SK-N-SH treated with all-trans-retinoic acid at 6 μM for 48 hours (cell line): ENCODE results near the gene RAB8B.

Experiments
- CREB5 ChIP-seq: fragments of 250-450 bp; sonication (Bioruptor Pico); IDR thresholded peaks from 2 replicates; pipeline ENCODE4 v1.5.1; 2020; ENCODE audit warnings: low read depth, mild to moderate bottlenecking, moderate library complexity
- CSDC2 ChIP-seq: fragments of 250-450 bp; sonication (Bioruptor Pico); IDR thresholded peaks from 2 replicates; pipeline ENCODE4 v1.5.0; 2020; ENCODE audit warnings: mild to moderate bottlenecking, moderate library complexity
- ISL1 ChIP-seq: fragments of 250-450 bp; sonication (Bioruptor Pico); IDR thresholded peaks from 2 replicates; pipeline ENCODE4 v2.1.2; 2022; ENCODE audit warnings: mild to moderate bottlenecking, moderate library complexity
- OSR1 ChIP-seq: fragments of 250-450 bp; sonication (Bioruptor Pico); IDR thresholded peaks from 2 replicates; pipeline ENCODE4 v1.8.0; 2022; ENCODE audit warnings: moderate library complexity, mild to moderate bottlenecking, inconsistent platforms
- PATZ1 ChIP-seq: fragments of 250-450 bp; sonication (Bioruptor Pico); IDR thresholded peaks from 2 replicates; pipeline ENCODE4 v1.8.0; 2020; ENCODE audit warnings: mild to moderate bottlenecking, moderate library complexity, borderline replicate concordance
- RARB ChIP-seq: fragments of 250-450 bp; sonication (Bioruptor Pico); IDR thresholded peaks from 2 replicates; pipeline ENCODE4 v1.8.0; 2021; ENCODE audit warnings: mild to moderate bottlenecking, moderate library complexity
- TCF4 ChIP-seq: fragments of 250-450 bp; sonication (Bioruptor Pico); IDR thresholded peaks from 2 replicates; pipeline ENCODE4 v1.8.0; 2021; ENCODE audit warnings: mild to moderate bottlenecking, moderate library complexity, borderline replicate concordance
- ZFP30 ChIP-seq: fragments of 450-650 bp; formaldehyde crosslinking; IDR thresholded peaks from 2 replicates; pipeline ENCODE4 v1.5.0; 2022; ENCODE audit warnings: mild to moderate bottlenecking, moderate library complexity
- ZNF70 ChIP-seq: fragments of 450-650 bp; formaldehyde crosslinking; IDR thresholded peaks from 2 replicates; pipeline ENCODE4 v1.5.0; 2020; ENCODE audit warnings: mild to moderate bottlenecking, moderate library complexity
- ZNF8 ChIP-seq: fragments of 450-650 bp; formaldehyde crosslinking; IDR thresholded peaks from 2 replicates; pipeline ENCODE4 v1.5.0; 2020; ENCODE audit warnings: mild to moderate bottlenecking, moderate library complexity
- TF ChIP-seq, protein P1 (sequence below): fragments of 250-450 bp; sonication (Bioruptor Pico); IDR thresholded peaks from 2 replicates; pipeline ENCODE4 v1.5.0; 2020; ENCODE audit warnings: mild to moderate bottlenecking, moderate library complexity

GRCh38 chr15:63176302-63176701 lies 13.1 kb upstream of the RAB8B start:
- TF ChIP-seq PATZ1 (CRISPR knock-in tag) (no peak), ISL1 (CRISPR knock-in tag) (no peak), RARB (CRISPR knock-in tag) (no peak), TCF4 (CRISPR knock-in tag) (no peak), ZNF8 (CRISPR knock-in tag) (no peak), ZFP30 (CRISPR knock-in tag) (no peak), CREB5 (CRISPR knock-in tag) (no peak), CSDC2 (CRISPR knock-in tag) (no peak), OSR1 (CRISPR knock-in tag) (no peak), ZNF70 (no peak)
- TF ChIP-seq, protein P1, sequence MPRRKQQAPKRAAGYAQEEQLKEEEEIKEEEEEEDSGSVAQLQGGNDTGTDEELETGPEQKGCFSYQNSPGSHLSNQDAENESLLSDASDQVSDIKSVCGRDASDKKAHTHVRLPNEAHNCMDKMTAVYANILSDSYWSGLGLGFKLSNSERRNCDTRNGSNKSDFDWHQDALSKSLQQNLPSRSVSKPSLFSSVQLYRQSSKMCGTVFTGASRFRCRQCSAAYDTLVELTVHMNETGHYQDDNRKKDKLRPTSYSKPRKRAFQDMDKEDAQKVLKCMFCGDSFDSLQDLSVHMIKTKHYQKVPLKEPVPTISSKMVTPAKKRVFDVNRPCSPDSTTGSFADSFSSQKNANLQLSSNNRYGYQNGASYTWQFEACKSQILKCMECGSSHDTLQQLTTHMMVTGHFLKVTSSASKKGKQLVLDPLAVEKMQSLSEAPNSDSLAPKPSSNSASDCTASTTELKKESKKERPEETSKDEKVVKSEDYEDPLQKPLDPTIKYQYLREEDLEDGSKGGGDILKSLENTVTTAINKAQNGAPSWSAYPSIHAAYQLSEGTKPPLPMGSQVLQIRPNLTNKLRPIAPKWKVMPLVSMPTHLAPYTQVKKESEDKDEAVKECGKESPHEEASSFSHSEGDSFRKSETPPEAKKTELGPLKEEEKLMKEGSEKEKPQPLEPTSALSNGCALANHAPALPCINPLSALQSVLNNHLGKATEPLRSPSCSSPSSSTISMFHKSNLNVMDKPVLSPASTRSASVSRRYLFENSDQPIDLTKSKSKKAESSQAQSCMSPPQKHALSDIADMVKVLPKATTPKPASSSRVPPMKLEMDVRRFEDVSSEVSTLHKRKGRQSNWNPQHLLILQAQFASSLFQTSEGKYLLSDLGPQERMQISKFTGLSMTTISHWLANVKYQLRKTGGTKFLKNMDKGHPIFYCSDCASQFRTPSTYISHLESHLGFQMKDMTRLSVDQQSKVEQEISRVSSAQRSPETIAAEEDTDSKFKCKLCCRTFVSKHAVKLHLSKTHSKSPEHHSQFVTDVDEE = no peak
